ENCODE data around the gene KCTD1.

Gene KCTD1

DNA sequence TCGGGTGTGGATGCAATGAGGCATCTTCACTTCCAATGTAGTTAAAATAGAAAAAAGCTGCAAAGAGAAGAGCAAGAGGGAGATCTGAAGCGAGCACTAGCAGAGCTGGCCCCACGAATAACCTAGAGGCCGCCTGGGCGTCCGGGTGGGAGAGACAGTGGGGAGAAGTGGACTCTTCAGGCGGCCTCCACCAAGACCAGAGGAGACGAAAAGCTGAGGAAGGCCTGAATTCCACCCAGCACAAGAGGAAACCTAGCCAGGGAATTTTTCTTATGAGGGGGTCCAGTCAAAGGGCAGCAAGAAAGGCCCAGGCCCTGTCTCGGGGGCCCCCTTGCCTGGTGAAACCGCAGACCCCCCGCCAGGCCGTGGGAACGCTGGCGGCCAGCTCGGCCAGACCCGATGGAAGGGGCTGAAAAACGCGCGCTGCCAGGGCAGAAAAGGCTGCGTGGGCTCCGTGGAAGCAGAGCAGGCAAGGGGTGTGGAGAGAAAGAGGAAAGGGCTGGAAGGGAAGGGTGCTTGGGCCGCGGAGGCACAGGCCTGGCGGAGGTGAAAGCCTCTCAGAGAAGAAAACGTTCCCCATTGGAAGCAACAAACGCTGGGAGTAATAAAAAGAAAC lies 69.2 kb downstream of the KCTD1 start:
- no peak for DNase-seq

DNA sequence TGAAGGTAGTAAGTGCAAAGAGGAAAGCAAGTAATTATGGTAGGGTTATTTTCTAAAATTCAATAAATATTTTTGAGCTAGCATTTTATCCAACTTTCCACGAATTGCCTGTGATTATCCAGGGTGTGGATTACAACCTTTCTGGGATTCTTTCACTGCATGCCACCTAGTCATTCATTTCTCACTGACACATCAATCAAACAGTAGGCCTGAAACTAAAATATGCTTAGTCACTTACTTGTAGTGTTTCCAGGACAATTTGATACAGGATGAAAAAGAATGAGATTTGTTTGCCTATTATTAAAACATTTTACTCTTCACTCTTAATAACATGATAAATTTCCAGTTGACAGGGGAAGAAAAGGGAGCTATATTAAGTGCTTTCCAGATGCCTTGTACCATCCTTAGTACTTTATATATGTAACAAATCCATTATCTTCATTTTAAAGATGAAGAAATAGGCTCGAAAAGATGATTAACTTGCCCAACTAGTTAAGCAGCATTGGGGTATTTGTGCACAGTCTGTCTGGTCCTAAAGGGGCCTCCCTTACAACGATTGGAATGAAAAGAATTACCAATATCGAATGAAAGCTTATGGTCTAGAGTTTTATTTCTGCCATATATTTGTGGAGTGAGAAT lies 70.4 kb downstream of the KCTD1 start:
- DNase-seq: no peak

DNA sequence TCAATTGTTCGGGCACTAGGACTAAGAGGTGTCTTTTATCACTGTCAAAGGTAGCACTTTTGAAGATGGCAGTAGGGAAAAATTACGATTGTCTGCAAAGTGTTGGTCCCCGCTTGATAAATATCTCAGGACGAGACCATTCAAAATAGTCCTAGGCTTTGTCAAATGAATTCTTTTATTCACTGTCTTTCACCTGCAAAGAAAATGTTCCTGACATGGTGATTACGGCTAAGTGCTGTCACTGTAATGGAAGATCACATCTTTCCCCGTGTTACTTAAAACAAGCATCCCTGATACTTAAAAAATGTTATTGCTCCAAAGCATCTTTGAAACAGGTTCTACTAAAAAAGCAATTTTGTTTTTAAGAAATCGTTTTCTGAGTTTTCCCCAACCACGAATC lies 71.7 kb downstream of the KCTD1 start:
- DNase-seq: no peak

DNA sequence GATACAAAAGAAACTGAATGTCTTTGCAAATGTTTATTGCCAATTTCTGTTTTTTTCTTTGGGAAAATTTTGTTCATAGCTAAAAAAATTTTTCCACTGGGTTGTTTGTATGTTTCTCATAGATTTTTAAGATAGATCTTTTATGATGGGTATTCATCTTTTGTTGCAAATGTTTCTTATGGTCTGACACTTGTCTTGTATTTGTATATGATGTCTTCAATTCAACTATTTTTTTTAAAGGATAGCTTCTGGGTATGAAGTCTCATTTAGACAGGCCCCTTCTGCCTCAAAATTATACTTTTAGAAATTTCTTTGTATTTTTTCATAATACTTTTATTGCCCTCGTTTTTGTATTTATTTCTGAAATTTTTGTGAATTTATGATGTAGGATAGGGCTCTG lies 73.8 kb downstream of the KCTD1 start:
- no peak for DNase-seq

DNA sequence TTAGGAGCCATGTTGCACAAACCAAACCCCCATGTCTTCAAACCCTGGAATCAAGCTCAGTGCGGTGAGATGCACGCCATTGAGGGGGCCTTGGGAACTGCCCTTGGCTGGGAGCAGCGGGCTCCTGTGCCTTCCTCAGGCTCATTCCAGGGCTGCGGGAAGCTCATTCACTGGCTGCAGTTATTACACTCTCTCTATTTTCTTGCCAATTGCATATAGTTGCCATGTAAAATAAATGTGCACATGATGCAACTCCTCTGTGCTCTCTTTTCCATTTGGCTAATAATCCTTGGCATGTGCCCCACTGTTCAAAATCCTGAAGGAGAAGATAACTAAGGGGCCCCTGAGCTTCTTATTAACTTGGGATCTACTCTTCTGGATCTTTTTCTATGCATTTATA lies 74.7 kb downstream of the KCTD1 start:
- DNase-seq: no peak

DNA sequence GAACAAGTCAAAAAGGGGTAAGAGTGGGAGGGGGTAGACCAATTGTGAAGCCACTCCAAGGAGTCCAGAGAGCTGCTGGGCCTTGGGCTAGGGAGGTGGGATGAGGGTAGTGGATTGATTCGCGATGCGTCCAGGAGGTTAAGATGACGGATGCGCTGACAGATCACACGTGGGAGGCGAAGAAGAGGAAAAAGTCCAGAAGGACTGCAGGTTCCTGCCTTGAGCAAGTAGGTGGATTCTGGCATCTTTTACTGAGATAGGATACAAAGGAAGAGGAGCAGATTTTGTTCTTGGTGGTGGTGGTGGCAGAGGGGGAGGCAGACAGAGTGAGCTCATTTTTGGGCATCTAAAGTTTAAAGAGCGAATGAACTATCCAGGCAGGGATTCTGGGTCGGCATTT lies 76.5 kb downstream of the KCTD1 start:
- no peak for DNase-seq

DNA sequence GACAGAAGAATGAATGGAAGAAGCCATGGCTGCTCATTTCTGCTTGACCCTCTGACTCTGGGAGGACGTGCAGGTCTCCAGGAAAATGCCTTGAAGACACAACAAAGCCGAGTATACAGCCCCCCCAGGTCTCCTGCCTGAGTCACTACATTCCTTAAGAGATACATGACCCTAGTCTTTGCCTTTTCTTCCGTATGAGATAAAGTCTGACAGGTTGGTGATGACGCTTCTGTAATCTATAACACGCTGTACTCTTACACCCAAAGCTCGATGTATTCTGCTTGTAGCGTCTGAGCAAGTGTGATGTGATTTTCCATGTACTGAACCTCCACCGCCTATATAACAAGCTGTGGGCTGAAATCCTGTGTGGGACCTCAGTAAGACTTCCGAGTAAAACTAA lies 77.3 kb downstream of the KCTD1 start:
- no peak for DNase-seq

DNA sequence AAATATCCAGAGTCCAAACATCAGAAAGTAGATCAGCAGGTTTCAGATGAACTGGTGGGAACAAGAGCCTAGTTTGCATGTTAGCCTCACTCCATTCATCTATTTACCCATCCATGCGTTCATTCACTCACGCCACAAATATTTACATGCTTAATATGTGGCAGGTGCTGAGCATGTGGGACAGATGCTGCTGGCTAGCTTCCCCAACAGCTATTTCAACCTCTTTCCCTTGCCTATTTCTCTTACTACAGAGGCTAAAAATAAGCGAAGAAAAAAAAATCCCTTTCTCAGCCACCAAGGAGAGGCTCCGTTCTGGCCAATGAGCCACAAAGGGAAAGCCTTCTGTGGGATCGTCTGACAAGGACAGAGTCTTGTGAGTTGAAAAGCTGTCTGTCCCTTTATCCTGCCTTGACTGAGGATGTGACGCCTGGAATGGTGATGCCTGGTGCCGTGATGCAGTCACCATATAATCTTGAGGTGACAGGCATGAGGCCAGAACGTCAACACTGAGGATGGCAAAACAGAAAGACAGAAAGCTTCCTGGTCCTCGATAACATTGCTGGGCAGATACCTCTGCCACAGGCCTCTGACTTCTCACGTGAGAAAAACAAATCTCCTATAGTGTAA lies 78.2 kb downstream of the KCTD1 start:
- no peak for DNase-seq

DNA sequence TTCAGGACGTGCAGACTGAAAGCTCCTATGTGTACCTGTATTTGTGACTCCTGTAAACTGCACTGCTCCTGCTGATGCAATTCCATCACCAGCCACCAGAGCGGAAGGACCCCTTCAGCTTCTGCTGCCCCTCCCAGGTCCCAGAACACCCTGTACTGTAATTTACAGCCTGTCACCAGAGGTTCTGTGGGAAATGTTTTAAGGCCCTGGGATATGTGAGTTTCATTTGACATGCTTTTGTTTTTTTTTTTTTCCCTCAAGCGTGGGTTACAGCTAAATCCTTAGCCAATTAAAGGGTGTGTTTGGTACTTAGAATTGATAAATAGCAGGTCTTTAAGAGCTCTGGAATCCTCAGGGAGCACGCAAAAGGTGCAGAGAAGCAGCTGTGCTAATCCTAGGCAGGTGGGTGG lies 79.4 kb downstream of the KCTD1 start:
- DNase-seq: no peak

DNA sequence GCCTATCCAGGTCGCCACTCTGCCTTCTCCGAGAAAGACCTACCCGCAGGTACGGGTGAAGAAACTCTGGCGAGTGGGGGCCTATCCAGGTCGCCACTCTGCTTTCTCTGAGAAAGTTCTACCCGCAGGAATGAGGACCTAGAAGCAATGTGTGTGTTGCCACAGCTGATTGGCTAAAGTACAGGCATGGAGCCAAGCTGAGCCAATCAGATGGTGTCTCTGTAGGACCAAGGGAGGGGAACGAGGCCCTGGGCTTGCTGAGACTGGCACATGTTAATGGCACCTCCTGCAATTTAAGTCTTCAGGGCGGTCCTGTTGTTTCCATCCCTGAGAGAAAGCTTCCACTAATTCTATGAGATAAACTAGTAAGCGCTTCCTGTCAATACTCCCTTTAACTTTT lies 82.3 kb downstream of the KCTD1 start:
- no peak for DNase-seq

DNA sequence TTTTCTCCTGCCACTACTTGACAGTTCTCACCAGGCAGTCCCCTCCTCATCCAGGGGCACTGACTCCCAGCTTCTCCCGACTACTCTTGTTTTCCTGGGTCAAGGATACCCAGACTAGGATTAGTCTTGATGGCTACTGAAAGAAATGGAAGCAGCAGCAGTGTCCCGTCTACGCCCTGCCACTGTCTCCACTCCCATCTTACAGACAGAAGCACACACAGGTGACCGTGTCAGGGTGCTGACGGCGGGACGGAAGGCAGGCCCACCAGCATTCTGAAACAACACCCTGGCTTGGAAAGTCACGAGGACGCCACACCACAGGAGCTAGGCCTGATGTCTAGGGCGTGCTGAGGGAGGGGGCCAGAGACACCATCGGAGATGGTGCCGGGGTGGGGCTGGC lies 82.9 kb downstream of the KCTD1 start:
- no peak for DNase-seq

DNA sequence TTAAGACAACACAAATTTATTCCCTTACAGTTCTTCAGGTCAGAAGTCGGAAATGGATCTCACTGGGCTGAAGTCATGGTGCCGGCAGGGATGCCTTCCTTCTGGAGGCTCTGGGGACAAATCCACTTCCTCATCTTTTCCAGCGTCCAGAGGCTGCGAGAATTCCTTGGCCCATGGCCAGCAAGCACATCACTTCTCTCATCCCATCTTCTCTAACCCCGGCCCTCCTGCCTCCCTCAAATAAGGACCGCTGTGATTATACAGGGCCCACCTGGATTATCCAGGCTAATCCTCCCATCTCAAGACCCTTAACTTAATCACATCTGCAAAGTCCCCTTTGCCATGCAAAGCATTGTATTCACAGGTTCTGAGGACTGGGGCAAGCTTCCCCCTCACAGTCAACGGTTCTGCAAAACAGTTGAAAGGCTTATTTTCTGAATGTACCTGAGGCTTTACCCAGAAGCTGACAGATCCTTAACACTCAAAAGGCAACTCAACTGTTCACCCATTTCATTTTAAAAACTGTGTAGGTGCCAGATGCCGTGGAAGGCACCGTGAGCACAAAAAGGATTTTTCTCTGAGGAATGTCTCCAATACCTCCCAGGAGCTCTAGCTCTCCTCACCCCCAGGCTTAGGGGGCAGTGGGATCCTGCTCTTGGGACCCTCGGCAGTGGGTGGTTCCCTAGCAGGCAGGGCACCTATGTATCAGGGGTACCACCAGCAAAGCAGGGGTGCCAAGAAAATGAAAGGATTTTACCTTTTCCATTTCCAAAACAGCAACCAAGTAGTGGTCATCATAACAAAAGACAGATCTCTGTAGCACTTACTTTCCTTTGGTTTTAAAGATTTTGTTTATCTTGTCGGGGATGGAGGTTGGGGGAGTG lies 84.0 kb downstream of the KCTD1 start:
- no peak for DNase-seq

DNA sequence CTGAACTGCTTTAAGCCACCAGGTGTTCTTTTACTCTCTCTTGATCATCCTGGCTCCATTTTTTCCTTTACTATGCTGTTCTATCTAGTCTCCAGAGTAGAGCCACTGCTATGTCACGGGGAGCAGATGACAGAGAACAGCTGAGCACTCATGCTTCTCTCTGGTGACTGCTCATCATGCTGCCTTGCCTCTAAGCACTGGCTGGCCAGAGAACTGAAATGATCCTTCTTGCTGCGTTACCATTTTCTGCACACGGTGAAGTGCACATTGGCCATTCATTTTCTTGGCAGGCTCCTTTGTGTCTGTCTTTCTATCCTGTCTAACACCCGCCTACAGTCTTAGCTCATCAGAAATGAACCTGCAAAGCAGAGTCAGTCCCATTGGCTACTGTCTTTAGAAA lies 86.0 kb downstream of the KCTD1 start:
- DNase-seq: no peak

DNA sequence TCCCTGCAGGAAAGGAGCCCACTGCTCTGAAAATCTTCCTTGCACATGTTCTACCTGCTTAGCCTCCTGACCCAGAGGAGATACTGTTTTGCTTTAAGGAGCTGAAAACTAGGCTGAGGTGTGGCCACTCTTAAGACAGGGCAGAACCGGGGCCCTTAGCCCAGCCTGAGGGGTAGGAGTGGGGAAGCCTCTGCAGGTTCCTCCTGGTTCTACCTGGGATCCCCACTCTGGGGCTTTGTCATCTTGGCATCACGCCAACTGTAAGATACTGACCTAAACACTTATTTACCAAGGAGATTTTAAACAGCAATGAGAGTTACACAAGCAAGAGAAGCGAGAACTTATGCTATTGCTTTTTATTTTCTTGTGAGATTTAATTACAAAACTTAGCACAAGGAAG lies 86.9 kb downstream of the KCTD1 start:
- no peak for DNase-seq

DNA sequence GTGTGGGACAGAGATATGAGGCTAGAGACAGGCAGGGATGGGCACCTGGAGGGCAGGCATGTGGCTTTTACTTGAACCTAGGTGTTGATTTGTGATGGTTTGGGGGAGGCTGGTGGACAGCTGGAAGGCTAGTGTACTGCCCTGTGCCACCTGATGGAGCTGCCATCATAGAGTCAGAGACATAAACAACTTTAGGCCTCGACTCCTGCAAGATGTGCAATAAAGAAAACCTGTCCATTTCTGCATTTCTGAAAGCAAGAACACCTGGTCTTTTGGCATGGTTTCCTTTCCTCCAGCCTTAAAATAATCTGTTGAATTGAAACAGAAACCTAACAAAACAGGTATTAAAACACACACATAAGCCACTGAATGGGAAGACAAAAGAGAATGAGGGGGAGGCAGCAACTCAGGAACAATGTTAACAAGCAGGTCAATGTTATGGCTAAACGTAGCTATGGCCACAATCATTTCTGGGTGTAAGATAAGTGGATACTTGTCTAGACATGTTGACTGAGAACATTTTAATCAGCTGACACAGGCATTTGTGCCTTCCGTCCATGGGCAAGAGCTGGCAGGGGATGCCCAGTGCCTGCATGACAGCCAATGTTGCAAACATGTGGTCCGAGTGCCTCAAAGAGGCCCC lies 87.8 kb downstream of the KCTD1 start:
- no peak for DNase-seq

DNA sequence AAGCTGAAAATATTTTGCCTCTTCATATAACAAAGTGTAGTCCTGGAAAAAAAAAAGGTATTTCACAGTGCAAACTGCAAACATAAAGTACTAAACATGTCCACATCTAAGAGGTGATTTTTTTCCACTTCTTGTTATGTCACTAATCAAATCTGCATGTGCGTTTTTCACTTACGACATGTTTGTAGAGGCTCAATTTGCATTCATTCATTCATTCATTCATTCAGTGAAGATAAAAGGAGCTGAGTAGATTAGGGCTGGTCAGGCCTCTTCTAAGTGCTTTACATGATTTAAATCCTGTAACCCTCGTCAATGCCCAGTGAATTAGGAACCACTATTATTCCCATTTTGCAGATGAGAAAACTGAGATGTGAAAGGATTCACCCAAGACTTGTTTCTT lies 88.5 kb downstream of the KCTD1 start:
- no peak for DNase-seq

DNA sequence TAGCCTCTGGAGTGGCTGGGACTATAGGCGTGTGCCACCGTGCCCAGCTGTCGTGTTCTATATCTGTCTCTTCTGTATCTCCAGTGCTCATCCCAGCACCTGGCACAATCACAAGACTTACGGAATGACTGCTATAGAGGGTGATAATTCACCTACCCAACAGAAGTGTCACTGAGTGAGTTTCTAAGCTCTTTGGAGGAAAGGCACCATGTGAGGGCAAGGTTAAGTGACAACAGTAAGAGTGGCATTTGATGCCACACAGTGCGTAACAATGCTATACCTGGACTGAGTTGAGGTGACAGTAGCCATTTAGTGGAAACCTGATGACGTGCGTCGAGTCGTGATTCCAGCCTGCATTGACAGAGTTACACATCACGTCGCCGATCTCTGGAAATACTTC lies 89.0 kb downstream of the KCTD1 start:
- no peak for DNase-seq

DNA sequence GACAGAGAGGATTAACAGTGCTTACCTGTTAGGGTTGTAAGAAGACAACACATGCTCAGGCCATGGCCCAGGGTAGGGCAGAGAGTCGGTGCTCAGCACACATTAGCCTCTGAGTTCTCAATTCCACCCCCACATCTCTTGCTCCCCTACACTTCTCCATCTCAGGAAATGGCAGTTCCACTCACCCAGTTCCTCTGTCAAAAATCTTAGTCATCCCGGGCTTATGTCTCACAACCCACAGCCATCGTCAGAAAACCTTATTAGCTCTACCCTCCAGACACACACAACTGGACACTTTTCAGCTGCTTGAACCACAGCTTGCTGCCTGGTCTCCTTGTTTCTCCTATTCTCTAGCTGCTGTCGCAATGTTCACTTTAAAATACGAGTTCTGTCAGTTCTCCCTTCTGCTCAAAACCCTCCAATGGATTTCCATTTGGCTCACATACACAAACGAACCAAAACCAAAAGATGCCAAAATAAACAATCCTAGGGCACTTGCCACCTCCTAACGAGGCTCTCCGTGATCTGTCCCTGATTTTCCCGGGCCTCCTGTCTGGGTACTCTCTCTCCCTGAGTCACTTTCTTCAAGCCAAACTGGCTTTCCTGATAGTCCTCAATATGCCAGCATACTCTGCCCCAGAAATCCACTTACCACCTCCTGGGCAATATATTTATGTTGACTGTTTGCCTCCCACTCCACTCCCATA lies 89.7 kb downstream of the KCTD1 start:
- no peak for DNase-seq

DNA sequence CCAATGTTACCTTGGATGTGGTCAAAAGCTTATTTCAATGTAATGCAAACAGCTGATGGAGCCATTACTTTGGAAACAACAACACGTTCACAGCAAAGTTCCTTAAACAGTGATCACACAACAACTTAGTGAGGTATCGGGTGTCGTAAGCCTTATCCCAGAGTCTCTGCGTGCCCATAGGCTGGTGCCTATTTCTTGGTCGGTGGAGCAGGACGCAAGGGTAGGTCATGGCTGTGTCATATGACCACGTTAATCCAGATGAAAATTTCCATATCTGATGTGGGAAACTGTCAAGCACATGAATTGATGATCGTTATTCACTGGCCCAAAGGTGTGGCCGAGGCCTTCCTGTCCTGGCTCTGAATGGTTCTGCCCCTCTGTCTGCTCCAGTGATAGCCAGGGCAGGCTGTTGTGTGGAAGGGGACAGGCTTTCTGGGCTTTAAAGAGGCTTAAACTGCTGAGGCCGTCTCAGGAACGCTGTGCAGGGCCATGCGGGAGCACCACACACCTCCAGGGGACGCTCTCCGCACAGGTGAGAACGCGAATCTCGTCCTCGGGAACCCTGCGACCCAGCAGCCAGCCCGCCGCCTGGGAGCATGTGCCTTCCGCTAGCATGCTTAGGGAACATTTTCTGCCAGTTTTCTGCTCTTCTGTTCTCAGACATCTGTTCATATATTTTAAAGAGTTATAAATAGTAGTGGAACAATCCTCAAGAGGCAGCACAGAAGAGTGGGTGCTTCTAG lies 90.6 kb downstream of the KCTD1 start:
- peak; percentile 16 for DNase-seq

DNA sequence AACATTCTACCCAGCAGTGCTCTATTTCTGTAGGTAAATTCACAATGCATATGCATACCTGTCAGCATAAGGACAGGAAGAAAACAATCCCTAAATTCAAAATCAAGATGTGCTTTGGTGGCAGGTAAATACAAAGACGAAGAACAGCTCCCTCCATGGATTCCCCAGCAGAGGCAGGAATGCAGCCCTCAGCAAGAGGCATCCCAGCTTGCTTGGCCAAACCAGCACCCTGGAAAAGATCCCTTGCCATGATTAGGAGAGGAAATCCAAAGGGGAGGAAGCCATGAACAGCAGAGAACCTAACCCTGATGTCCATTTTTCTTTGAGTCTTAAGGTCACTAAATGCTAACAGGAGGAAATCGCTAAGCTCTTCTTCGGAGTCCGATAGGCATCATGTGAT lies 91.2 kb downstream of the KCTD1 start:
- no peak for DNase-seq

DNA sequence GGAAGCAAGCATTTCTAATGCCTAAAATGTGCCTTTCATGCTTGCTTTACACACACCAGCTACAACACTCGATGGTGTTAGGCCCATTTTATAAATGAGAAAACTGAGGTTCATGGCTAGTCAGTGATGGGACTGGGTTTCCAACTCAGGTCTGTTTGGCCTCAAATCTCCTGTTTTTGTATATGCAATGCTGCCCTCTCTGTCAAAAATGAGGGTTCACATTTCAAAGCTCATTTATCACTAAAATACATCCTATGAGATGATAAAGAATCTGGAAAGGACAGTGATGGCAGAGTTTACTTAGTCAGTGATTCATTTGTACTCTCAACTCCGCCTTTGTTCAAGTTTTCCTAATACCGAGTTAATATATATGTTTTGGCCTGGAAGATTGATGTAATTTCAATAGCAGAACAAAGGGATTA lies 92.3 kb downstream of the KCTD1 start:
- no peak for DNase-seq

DNA sequence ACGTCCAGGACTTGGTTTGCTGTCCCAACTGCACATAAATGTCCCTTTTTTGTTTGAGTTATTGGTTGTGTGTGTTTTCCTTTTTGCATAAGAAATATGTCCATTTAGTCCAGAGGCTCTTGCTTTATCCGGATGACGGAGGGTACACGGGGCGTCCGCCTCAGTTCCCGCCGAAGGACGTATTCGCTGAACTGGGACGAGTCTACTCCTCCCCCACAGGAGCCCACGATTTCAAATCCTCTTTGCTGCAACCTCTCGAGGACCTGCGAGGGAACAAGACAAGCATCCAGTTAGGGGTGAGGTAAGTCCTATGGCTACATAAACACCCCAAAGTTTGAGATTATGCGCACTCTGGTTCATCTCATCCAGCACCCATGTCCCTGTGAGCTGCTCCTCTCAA lies 92.7 kb downstream of the KCTD1 start:
- DNase-seq: no peak

All from DMS 273 treated with DMSO at 0.1 percent for 48 hours (cell line).